GM20431 (cell line): ENCODE results near the gene SIX3.

Experiments
- in situ Hi-C: fragments of 300-500 bp; cut with MseI, MboI; formaldehyde crosslinking; loops from one replicate; pipeline ENCODE4 v1.15.0; 2020; ENCODE audit warnings: low sequenced_read_pairs; ENCODE audit not compliant: unreplicated experiment

Gene SIX3

GRCh38 chr2:44941551-44942234 lies at the start of gene SIX3:
Gene SIX3 (plus strand): TSS chr2:44941702. CDS start chr2:44942105, 403 bp downstream.
- in situ Hi-C loops, result no loop called here

- in situ Hi-C loops, result no loop called here
Measured at GRCh38 chr2:44894058-44894457, 47.4 kb upstream of the SIX3 start.

GRCh38 chr2:44895061-44895460 lies 46.4 kb upstream of the SIX3 start:
- in situ Hi-C loops, result no loop called here

- in situ Hi-C loops, result no loop called here
Measured at GRCh38 chr2:44897406-44897805, 44.1 kb upstream of the SIX3 start.

- in situ Hi-C loops, result no loop called here
Measured at GRCh38 chr2:44902217-44903137, 39.0 kb upstream of the SIX3 start.

GRCh38 chr2:44904578-44904977 lies 36.9 kb upstream of the SIX3 start:
- in situ Hi-C loops, result no loop called here

GRCh38 chr2:44906972-44907371 lies 34.5 kb upstream of the SIX3 start:
- in situ Hi-C loops, result no loop called here

- in situ Hi-C loops, result no loop called here
Measured at GRCh38 chr2:44909831-44910230, 31.7 kb upstream of the SIX3 start.

GRCh38 chr2:44912660-44913059 lies 28.8 kb upstream of the SIX3 start:
- in situ Hi-C loops, result no loop called here

GRCh38 chr2:44916291-44916690 lies 25.2 kb upstream of the SIX3 start:
- in situ Hi-C loops, result no loop called here

GRCh38 chr2:44918095-44918775 lies 23.3 kb upstream of the SIX3 start:
- in situ Hi-C loops, result no loop called here

GRCh38 chr2:44920751-44921150 lies 20.8 kb upstream of the SIX3 start:
- in situ Hi-C loops, result no loop called here

GRCh38 chr2:44922776-44923175 lies 18.7 kb upstream of the SIX3 start:
- in situ Hi-C loops, result no loop called here

GRCh38 chr2:44925561-44926136 lies 15.9 kb upstream of the SIX3 start:
- in situ Hi-C loops, result no loop called here

GRCh38 chr2:44926957-44927356 lies 14.5 kb upstream of the SIX3 start:
- in situ Hi-C loops, result no loop called here

GRCh38 chr2:44927985-44928482 lies 13.5 kb upstream of the SIX3 start:
- in situ Hi-C loops, result no loop called here

GRCh38 chr2:44928483-44929158 lies 12.9 kb upstream of the SIX3 start:
- in situ Hi-C loops, result no loop called here

GRCh38 chr2:44929159-44929734 lies 12.3 kb upstream of the SIX3 start:
- in situ Hi-C loops, result no loop called here

GRCh38 chr2:44929735-44930273 lies 11.7 kb upstream of the SIX3 start:
- in situ Hi-C loops, result no loop called here
